Epithelial cell of umbilical artery (primary cell): ENCODE data around the gene BCAS1. TPM values are rescaled to one million over a fixed set of nuclear protein-coding genes. Genes with fewer than 3 reads are reported as not detected.

Experiments used
- total RNA-seq: library from RNA; depleted of rRNA; stranded (reverse); fragments of >200 nt; gene quantifications from 2 replicates; pipeline ENCODE4 v1.2.3, GENCODE V29; 2014

The BCAS1 gene
- total RNA-seq: under 0.01 TPM in 1 of 2 replicates, not detected in the other

GRCh38 chr20:54070187-54070987, at the start of gene BCAS1:
Gene BCAS1, minus strand, starts transcription at chr20:54070594. Its CDS starts 11,876 bp downstream, at chr20:54058718.

Other genes with a start within 250 kb of the BCAS1 start
- gene CYP24A1, start 103.4 kb upstream of the BCAS1 start, total RNA-seq: not detected in 2 replicates
- 154 and 192 TPM in 2 replicates for gene PFDN4, start 137.5 kb upstream of the BCAS1 start, total RNA-seq